Right hindlimb (tissue), 1 donor: ENCODE results near the gene SCT.

ENCODE experiments used
- DNase-seq: peaks from one replicate; pipeline ENCODE4 v3.0.0-alpha.2; 2018

SCT gene

GRCh38 chr11:621838-622237, 5.1 kb downstream of the SCT start:
- DNase-seq, result no peak

- no peak for DNase-seq
Observed at GRCh38 chr11:620935-621814, 5.8 kb downstream of the SCT start.

DNA sequence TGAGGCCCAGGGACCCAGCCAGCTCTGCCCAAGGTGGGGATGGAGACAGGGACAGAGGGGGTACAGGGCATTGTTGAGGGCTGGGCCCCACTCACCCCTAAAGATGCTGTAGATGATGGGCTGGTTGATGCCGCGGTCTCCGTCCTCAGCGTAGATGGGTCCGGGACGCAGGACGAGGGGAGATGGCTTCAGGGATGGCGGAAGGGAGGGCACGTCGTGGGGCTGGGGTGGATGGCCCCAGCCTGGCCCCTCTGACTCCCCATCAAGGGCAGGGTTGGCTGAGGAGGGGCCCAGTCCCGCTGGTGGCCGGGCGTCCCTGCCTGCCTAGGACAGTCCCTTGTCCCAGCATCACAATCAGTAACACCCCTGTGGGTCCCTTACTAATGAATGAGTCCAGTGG, 6.8 kb downstream of the SCT start:
- DNase-seq, result no peak

GRCh38 chr11:619628-620050, 7.3 kb downstream of the SCT start:
- DNase-seq, result peak; percentile 31

DNA sequence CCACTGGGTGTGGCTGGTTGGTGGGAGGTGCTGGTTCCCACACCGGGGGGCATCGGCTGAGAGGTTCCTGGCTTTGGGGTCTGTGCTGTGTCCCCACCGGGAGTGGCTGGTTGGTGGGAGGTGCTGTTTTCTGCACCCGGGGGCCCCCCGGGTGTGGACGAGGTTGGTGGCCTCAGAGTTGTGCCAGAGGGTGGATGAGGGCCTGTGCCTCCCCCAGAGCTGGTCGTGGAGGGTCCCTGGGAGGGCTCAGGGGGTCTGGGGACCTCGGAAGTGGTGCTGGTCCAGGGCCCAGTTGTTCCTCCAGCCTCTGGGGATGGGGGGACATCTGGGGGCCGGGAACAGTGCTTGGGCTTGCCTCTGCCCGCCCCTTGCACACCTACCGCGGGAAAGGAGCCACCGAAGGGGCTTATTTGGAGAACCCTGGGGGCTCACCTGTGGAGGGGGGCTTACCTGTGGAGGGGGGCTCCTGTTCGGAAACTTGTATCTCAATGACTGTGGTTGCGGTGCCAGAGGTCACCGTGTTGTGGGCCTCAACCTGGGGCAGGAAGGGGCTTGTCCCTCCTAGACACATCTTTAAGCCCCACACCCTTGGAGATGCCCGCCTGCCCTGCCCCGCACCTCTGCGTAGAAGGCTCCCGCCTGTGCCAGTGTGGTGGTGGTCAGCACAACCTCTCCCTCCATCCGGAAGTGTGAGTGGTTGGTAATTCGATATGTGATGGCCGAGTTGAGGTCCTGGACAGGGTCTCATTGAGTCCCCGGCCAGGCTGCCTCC, 7.9 kb downstream of the SCT start:
- no peak for DNase-seq

GRCh38 chr11:617912-618682, 8.9 kb downstream of the SCT start:
- peak; percentile 25 for DNase-seq

- no peak for DNase-seq
Observed at GRCh38 chr11:617199-617911, 9.6 kb downstream of the SCT start.

DNA sequence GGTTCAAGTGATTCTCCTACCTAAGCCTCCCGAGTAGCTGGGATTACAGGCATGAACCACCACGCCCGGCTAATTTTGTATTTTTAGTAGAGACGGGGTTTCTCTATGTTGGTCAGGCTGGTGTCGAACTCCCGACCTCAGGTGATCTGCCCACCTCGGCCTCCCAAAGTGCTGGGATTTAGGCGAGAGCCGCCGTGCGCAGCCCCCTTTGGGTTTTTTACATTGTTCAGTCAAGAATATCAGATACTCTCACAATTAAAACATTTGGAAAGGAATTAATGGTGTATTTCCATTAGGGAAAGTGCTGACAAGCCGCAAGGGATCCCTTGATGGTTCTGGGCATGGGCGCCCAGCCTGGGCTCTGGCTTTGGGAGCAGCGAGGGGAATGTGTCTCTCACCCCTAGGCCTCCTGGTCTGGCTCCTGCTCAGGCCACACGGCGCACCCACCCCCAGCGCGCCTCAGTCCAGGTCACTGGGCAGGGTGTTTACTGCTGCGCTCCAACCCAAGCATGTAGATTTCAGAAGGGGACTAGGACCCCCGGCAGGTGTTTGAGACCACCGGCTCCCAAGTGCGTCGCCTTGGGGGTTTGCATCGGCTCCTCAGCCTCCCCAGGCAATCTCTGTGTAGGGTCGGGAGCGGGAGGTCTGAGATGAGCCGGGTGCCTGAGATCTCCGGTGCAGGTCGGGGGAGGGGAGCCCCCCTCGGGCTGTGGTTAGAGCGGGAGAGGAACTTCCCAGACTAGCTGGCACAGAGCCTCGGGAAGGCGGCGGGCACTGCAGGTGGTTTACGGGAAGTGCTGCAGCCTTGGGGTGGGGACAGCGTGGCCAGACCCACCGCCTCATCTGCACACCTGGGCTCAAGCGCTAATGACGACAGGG, 10.4 kb downstream of the SCT start:
- peak; percentile 43 for DNase-seq

DNA sequence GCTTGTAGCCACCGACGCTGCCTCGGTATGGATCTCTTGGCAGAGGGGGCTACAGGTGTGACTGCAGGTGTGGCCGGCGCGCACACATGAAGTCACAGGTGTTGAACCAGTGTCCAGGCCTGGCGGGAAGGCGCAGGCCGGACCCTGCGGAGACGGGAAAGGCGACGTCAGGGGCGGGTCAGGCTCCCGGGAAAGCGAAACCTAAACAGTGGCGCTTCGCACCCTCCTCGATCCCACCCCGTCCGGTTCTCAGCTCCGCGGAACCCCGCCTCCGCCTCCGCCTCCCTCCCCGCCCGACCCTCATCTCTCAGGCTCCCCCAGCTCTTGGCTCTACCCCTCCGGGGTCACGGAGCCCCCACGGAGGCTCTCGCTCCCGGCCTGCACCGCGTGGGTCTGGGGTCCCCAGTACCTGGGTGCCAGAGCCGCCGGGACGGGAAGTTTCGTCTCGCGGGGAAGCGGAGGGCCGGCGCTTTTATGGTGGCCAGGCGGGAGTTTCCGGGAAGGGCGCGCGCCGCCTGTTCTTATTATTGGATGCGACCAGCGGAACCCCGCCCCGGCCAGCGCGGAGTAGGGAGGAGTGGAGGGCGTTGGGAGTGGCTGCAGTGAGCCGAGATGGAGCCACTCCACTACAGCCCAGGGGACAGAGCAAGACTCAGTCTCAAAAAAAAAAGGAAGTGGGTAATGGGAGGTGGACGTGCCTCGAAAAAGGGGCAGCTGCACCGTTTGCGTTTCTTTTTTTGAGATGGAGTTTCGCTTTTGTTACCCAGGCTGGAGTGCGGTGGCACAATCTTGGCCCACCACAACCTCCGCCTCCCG, 11.3 kb downstream of the SCT start, which contains the start of gene IRF7:
Gene IRF7 (minus strand): TSS at position 447 of the 816 bp plus-strand sequence. CDS start 586 bp downstream, outside the sequence.
- peak; percentile 97 for DNase-seq

- peak; percentile 39 for DNase-seq
Observed at GRCh38 chr11:614623-615503, 12.1 kb downstream of the SCT start.

GRCh38 chr11:614021-614622, 12.9 kb downstream of the SCT start:
- peak; percentile 34 for DNase-seq

GRCh38 chr11:613369-613968, 13.5 kb downstream of the SCT start:
- peak; percentile 44 for DNase-seq

GRCh38 chr11:612961-613300, 14.1 kb downstream of the SCT start:
- no peak for DNase-seq

GRCh38 chr11:612201-612960, 14.6 kb downstream of the SCT start:
- peak; percentile 77 for DNase-seq

GRCh38 chr11:611001-611996, 15.7 kb downstream of the SCT start:
- no peak for DNase-seq

DNA sequence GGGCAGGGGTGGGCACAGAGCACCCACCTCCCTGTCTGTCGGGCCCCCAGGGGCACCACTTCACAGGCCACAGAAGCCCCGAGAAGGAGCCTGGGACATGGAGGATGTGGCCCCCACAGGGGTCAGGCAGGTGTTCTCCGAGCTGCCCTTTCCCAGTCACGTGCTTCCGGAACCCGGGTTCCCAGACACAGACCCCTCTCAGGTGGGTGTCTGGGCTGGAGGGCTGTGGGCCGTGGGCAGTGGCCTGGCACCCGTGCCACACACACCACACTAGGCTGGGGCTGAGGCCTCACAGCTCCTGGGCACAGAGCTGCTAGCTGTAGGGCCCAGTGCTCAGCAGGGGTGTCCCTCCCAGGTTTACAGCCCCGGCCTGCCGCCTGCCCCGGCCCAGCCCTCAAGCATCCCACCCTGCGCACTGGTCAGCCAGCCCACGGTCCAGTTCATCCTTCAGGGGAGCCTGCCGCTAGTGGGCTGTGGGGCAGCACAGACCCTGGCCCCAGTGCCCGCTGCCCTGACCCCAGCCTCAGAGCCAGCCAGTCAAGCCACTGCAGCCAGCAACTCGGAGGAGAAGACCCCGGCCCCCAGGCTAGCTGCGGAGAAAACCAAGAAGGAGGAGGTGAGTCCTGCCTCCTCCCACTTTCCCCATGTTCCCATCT, 16.7 kb downstream of the SCT start:
- no peak for DNase-seq
